Measurements from ENCODE around the gene SH3RF3. TPM values are rescaled to one million over a fixed set of nuclear protein-coding genes. Genes with fewer than 3 reads are reported as not detected.

The SH3RF3 gene
- polyA plus RNA-seq, 1 of the 3 experiments (the other 2 are of a cell fraction), result 1.9 TPM

DNA sequence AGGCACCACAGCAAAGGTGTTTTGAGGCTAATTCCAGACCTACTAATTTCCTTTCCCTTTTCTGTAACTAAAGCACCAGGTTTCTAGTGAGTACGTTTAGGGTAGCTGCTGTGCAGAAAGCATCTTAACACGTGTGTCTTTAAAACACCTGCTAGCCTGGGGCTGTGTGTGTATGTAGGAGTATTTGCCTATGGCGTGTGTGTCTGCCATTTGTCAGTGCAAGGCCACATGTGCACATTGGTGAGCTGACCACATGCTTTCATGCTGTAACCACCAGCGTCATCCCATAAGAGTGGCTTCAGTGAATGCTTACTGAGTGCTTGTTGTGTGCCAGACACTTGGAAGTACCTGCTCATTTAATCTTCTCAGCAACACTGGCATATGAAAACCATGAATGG lies 243.2 kb downstream of the SH3RF3 start:
- POLR2A ChIA-PET, result no interaction called here
- no peaks in the 10 kb centered on the region for H3K27me3 ChIP-seq (ENCODE audit: insufficient read depth)
- H3K9me3 ChIP-seq, result no peaks in the 10 kb centered on the region
- no peaks in the 10 kb centered on the region for H3F3A ChIP-seq (replicated peaks; ENCODE audit: insufficient read depth)
- no peaks in the 10 kb centered on the region for H3K9me2 ChIP-seq
- peaks cover 4 to 7% of the 10 kb centered on the region in 2 experiments for H3K36me3 ChIP-seq (replicated peaks in 1 of 2; ENCODE audit: control insufficient read depth in 1 of 2, insufficient read depth in 2 of 2, low read length in 1 of 2)
- TF ChIP-seq YY1 (IDR thresholded peaks at IDR 0.05; ENCODE audit: low read depth) (no peak), GATA2 (CRISPR knock-in tag; IDR thresholded peaks at IDR 0.05) (no peak), FOXJ3 (CRISPR knock-in tag; IDR thresholded peaks at IDR 0.05) (no peak)
- TF ChIP-seq, protein P1, sequence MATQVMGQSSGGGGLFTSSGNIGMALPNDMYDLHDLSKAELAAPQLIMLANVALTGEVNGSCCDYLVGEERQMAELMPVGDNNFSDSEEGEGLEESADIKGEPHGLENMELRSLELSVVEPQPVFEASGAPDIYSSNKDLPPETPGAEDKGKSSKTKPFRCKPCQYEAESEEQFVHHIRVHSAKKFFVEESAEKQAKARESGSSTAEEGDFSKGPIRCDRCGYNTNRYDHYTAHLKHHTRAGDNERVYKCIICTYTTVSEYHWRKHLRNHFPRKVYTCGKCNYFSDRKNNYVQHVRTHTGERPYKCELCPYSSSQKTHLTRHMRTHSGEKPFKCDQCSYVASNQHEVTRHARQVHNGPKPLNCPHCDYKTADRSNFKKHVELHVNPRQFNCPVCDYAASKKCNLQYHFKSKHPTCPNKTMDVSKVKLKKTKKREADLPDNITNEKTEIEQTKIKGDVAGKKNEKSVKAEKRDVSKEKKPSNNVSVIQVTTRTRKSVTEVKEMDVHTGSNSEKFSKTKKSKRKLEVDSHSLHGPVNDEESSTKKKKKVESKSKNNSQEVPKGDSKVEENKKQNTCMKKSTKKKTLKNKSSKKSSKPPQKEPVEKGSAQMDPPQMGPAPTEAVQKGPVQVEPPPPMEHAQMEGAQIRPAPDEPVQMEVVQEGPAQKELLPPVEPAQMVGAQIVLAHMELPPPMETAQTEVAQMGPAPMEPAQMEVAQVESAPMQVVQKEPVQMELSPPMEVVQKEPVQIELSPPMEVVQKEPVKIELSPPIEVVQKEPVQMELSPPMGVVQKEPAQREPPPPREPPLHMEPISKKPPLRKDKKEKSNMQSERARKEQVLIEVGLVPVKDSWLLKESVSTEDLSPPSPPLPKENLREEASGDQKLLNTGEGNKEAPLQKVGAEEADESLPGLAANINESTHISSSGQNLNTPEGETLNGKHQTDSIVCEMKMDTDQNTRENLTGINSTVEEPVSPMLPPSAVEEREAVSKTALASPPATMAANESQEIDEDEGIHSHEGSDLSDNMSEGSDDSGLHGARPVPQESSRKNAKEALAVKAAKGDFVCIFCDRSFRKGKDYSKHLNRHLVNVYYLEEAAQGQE (IDR thresholded peaks at IDR 0.05; ENCODE audit: low read depth, low read length), result no peak
- TF ChIP-seq, protein P2, sequence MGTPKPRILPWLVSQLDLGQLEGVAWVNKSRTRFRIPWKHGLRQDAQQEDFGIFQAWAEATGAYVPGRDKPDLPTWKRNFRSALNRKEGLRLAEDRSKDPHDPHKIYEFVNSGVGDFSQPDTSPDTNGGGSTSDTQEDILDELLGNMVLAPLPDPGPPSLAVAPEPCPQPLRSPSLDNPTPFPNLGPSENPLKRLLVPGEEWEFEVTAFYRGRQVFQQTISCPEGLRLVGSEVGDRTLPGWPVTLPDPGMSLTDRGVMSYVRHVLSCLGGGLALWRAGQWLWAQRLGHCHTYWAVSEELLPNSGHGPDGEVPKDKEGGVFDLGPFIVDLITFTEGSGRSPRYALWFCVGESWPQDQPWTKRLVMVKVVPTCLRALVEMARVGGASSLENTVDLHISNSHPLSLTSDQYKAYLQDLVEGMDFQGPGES (IDR thresholded peaks at IDR 0.05; ENCODE audit: low read depth, low read length), result no peak
- no peak overlapping the region for H3K4me2 ChIP-seq
- WGBS (ENCODE audit: low lambda C conversion rate), result 82% methylated on average over 4 of the region's 4 CpGs
- no peaks in the 10 kb centered on the region for H3K79me2 ChIP-seq (ENCODE audit: insufficient read depth)
- H3K27ac ChIP-seq (ENCODE audit: low read depth in 2 of 2, low read length in 1 of 2), result no peak overlapping the region
- H3K4me1 ChIP-seq (ENCODE audit: control insufficient read depth in 1 of 2, insufficient read depth in 2 of 2, low read depth in 1 of 2, low read length in 1 of 2), result no peaks in the 10 kb centered on the region; a peak in 1 of 4 replicates
- no peak overlapping the region for H3K4me3 ChIP-seq (ENCODE audit: low read depth in 2 of 2, low read length in 1 of 2)
- DNase-seq, result peak; percentile 1
- CTCF ChIA-PET, result no interaction called here
- H3K9ac ChIP-seq, result no peak overlapping the region
- H2AFZ ChIP-seq (ENCODE audit: low read depth), result no peak overlapping the region
- H4K20me1 ChIP-seq (ENCODE audit: insufficient read depth), result no peaks in the 10 kb centered on the region

DNA sequence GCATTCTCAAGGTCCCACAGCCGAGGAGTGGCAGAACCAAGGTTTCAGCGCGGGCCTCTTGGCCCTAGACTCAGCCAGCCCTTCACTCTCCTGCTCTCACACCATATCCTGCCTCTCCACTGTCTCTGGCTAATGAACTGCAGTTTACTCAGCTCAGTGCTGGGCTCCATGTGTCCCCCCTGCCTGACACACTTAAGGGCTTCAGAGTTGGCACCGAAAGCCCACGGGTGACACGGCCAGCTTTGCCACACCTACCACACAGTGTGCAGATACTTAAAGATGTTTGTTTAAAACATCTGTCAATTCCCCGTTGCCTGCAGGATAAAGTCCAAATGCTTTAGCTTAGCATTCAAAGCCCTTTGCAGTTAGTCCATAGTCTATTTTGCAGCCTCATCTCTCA lies 243.6 kb downstream of the SH3RF3 start:
- Histone ChIP-seq H3K9me3 (no peaks in the 10 kb centered on the region), H3K9me2 (no peaks in the 10 kb centered on the region), H3K79me2 (ENCODE audit: insufficient read depth) (no peaks in the 10 kb centered on the region), H4K20me1 (ENCODE audit: insufficient read depth) (no peaks in the 10 kb centered on the region), H3K4me1 (ENCODE audit: control insufficient read depth in 1 of 2, insufficient read depth in 2 of 2, low read depth in 1 of 2, low read length in 1 of 2) (no peaks in the 10 kb centered on the region; a peak in 1 of 4 replicates), H3K36me3 (replicated peaks in 1 of 2; ENCODE audit: control insufficient read depth in 1 of 2, insufficient read depth in 2 of 2, low read length in 1 of 2) (peaks cover 4 to 7% of the 10 kb centered on the region in 2 experiments), H3F3A (replicated peaks; ENCODE audit: insufficient read depth) (no peaks in the 10 kb centered on the region), H3K27me3 (ENCODE audit: insufficient read depth) (no peaks in the 10 kb centered on the region), H3K27ac (ENCODE audit: low read depth in 2 of 2, low read length in 1 of 2) (no peak overlapping the region), H3K4me2 (no peak overlapping the region), H3K4me3 (ENCODE audit: low read depth in 2 of 2, low read length in 1 of 2) (no peak overlapping the region), H2AFZ (ENCODE audit: low read depth) (no peak overlapping the region), H3K9ac (no peak overlapping the region)
- DNase-seq, result peak; percentile 1
- ChIA-PET POLR2A (no interaction called here), CTCF (no interaction called here)
- 97% methylated on average over 7 of the region's 7 CpGs for WGBS (ENCODE audit: low lambda C conversion rate)
- no peak for TF ChIP-seq ELF1 (IDR thresholded peaks at IDR 0.05)
- TF ChIP-seq SMC3 (IDR thresholded peaks at IDR 0.05; ENCODE audit: low read depth, low read length), result no peak
- TF ChIP-seq, protein P2 (IDR thresholded peaks at IDR 0.05; ENCODE audit: low read depth, low read length), result no peak
- TF ChIP-seq GABPA (IDR thresholded peaks at IDR 0.05; ENCODE audit: low read depth), result no peak
- no peak for TF ChIP-seq RCOR1 (IDR thresholded peaks at IDR 0.05; ENCODE audit: low read length)
- no peak for TF ChIP-seq MEF2A (IDR thresholded peaks at IDR 0.05; ENCODE audit: borderline replicate concordance, low read depth)
- TF ChIP-seq TEAD4 (IDR thresholded peaks at IDR 0.05; ENCODE audit: borderline replicate concordance, insufficient read depth), result no peak
- no peak for TF ChIP-seq RAD21 (IDR thresholded peaks at IDR 0.05; ENCODE audit: low read length)
- TF ChIP-seq MXI1 (IDR thresholded peaks at IDR 0.05; ENCODE audit: low read depth, low read length), result no peak
- TF ChIP-seq TCF12 (IDR thresholded peaks at IDR 0.05), result no peak
- no peak for TF ChIP-seq EZH2phosphoT487 (IDR thresholded peaks at IDR 0.05; ENCODE audit: borderline replicate concordance, low read depth)
- TF ChIP-seq GATA2 (CRISPR knock-in tag; IDR thresholded peaks at IDR 0.05), result no peak
- no peak for TF ChIP-seq FOXJ3 (CRISPR knock-in tag; IDR thresholded peaks at IDR 0.05)
- no peak for TF ChIP-seq TAF1 (IDR thresholded peaks at IDR 0.05; ENCODE audit: borderline replicate concordance, low read depth, low read length)

All from SK-N-SH (cell line).